Hematopoietic multipotent progenitor cell treated with erythropoietin and hydrocortisone succinate and interleukin-3 and kit ligand, for 15 days (in vitro differentiated cells): Measurements from ENCODE around the gene CEBPZOS.
"Not testable (repeated sequence)": the region's sequence is repeated elsewhere in the genome, so short reads cannot be mapped to it uniquely, and the experiment has no call there.

Source experiments
- DNase-seq: peaks from one replicate; pipeline ENCODE4 v3.0.0-alpha.2; 2015; ENCODE audit warnings: low spot score

The CEBPZOS gene

DNA sequence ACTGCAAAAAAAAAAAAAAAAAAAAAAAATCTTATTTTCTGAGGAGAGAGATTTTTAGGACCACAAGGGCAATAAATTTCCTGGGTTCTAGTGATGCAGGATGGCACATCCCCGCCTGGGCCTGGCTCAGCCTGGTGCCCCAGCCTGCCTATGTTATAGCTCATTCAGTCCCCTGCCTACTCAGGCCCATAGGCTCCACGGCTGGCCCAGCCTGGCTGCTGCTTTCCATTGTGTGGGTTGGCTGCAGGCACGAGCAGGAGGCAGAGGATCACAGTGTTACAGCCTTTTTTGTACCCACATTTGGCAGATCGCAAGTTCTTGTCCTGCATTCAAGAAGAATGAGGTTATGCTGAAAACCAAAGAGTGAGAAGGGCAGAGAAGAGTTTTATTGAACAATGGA, 5.0 kb upstream of the CEBPZOS start:
- DNase-seq: no peak

DNA sequence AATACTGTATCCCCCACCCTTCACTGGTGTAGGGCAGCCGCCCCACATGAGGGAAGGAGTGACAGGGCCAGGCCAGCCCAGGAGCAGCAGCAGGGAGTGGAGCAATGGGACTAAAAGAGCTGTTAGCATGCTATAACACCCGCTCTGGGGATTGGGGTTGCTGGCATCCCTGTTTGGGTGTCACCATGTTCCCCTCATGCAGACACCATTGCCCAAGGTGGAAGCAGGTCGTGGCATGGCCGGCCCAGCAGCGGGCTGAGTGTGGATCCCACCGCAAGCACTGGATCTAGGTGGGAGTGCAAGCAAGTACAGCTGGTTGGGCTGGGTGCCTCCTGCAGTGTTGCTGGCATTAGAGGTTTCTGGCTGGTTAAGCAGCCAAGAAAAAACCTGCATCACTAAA, 4.5 kb upstream of the CEBPZOS start:
- DNase-seq: no peak

DNA sequence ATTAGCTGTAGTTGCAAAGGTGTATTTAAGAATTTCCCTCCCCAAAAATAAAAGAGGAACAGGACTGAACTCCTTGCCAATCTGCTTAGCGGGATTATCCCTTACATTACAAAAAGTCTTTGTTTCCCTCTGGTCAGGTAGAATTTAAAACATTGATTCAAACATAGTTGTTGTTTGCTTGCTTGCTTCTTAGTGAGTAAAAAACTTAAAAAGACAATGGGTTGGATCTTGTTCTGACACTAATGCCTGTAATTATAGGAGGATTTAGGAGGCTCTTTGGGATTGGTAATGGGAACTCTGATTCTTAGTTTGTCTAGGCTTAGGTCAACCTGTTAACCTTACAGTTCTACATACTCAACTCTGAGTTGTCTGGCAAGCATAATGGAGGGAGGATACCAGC, 3.7 kb upstream of the CEBPZOS start:
- DNase-seq: no peak

DNA sequence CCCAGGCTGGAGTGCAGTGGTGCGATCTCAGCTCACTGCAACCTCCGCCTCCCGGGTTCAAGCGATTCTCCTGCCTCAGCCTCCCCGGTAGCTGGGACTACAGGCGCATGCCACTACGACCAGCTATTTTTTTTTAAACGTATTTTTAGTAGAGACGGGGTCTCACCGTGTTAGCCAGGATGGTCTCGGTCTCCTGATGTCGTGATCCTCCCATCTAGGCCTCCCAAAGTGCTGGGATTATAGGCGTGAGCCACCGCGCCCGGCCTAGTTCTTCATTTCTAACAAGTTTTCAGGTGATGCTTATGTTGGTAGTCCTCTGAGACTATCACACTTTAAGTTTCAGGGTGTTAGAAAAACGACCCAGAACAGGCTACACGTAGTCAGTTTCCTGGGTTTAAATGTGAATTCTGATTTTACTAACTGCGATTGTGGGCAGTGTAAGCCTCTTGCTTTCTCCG, 405 bp upstream of the CEBPZOS start:
- not testable (repeated sequence) for DNase-seq

DNA sequence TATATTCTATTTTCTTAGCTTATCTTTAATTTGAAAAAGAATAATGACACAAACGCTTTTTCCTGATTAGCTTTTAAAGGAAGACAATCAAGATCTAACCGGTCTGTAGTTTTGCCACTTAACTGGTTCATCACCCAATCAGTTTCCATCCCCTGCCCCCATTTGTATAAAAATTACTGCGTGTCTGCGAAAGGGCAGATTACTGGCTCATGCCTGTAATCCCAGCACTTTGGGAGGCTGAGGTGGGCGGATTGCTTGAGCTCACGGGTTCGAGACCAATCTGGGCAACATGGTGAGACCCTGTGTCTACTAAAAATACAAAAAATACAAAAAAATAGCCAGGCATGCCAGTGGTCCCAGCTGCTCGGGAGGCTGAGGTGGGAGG, 2.4 kb downstream of the CEBPZOS start:
- no peak for DNase-seq

DNA sequence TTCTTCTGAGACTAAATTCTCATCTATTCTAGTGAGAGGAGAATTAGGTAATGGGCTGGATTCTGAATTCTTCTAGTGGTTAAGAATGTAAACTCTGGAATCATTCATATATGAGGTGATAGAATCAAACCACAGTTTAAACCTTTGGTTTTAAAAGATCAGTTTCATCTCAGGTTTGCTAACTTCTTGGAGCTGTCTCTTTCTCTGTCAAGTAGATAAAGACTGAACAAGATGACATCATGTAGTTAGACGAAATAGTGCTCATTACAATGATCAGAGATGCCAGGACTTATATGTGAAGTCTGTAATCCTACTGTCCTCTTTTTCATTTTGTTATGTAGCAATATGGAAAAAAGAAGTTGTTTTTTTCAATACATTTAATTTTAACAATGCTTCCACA, 4.9 kb downstream of the CEBPZOS start:
- no peak for DNase-seq

DNA sequence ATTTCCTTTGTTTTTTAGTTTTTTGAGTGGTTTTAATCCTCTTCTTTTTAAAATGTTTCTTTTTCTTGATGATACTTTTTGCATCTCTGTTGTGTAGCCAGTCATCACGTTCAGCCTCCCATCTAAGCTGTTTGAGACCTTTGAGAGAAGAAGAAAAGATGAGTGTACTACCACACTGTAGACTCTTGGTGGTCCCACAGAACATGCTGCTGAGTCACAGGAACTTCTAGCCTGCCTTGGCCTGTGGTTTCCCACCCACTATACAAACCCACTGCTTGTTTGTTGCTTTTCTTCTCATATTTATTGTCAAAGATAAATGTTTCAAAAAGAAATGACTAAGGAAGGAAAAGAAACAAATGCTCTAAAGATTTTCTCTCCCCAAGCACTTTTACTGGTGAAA, 5.5 kb downstream of the CEBPZOS start:
- DNase-seq: no peak

DNA sequence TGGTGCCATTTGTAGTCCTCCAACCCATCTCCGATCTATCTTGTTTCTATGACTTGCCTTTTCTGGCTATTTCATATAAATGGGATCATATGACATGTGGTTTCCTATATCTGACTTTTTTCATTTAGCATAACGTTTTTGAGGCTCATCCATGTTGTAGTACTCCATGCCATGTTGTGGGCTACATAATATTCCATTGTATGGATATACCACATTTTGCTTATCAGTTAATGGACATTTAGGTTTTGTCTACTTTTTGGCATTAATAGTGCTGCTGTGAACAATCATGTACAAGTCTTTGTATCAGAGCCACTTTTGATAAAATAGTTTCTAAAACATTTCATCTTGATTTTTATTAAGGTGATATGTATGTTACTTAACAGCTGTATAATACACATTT, 7.4 kb downstream of the CEBPZOS start:
- no peak for DNase-seq

DNA sequence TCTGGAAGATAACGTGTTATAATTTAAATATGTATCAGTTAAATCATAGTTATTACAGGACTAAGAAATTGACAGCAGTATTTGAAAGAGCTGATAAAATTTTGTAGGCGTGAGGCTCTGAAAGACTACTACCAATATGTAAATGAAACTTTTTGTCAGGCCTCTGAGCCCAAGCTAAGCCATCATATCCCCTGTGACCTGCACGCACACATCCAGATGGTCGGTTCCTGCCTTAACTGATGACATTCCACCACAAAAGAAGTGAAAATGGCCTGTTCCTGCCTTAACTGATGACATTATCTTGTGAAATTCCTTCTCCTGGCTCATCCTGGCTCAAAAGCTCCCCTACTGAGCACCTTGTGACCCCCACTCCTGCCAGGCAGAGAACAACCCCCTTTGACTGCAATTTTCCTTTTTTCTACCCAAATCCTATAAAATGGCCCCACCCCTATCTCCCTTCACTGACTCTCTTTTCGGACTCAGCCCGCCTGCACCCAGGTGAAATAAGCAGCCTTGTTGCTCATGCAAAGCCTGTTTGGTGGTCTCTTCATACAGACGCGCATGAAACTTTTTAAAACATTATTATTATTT, 8.9 kb downstream of the CEBPZOS start:
- not testable (repeated sequence) for DNase-seq

DNA sequence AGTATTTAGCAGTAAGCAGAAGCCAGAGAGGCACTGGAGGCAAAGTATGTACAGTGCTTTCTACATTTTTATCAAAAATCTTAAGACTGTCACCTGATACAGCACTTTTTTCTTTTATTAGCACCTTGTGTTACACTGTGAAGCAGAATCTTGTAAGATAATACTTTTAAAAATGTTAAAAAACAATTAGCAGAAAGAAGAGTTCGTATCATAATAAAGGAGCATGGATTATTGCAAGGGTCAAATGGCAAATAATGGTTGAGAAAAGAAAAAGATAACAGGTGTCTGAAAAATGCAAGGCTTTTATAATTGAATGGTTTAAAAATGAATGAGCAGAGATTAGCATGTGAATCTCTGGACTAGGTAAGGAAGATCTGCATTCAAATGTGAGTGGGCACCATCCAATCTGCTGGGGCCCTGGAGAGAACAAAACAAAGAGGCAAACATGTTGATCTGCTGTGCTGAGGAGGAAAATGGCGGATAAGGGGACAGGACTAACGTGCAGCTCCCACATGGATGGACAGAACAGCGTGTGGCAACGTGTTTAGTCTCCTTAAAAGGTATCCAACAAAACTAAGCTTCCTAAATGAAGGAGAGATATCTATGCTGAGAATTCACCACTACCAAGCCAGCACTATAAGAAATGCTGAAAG, 9.5 kb downstream of the CEBPZOS start:
- DNase-seq: no peak

DNA sequence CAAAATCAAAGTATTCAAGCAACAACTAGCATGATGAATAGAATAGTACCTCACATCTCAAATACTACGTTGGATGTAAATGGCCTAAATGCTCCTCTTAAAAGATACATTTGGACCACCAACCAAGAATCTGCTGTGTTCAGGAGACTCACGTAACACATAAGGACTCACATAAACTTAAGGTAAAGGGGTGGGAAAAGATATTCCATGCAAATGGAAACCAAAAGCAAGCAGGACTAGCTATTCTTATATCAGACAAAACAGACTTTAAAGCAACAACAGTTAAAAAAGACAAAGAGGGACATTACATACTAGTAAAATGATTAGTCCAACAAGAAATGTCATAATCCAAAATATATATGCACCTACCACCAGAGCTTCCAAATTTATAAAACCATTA, 10.5 kb downstream of the CEBPZOS start:
- not testable (repeated sequence) for DNase-seq

DNA sequence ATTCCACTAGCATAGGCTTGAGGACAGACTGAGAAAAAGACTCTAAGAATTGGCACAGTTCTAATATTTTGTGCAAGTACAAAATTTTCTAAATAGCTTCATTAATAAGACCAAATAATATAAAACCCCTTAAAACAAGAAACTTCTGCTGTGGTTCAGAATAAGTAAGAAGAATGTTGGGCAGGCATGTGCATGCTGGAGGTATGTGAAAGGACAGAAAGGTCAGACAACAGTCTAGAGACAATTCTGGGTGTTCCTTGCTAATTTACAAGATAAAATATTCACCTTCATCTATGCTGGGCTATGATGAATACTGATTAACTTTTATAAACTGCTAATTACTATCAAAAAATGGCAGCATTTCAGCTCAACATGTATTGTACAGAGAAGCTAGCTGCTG, 14.9 kb downstream of the CEBPZOS start:
- no peak for DNase-seq

DNA sequence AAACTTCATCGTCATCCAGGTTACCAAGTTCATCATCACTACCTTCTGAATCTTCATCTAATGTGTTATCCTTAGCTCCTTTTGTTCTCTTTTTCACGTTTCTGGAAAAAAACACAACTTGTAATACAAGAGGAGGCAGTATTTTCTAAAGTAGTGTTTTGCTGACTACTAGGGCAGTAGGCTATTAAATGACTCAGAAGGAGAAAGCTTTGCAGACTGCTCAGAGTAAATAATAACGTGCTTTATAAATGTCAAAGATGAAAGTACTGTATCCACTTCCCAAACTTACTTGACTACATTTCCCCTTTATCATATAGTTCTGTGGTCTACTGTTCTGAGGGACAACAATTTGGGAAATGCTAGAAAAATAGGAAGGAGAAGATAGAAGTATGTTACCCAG, 15.6 kb downstream of the CEBPZOS start:
- no peak for DNase-seq

DNA sequence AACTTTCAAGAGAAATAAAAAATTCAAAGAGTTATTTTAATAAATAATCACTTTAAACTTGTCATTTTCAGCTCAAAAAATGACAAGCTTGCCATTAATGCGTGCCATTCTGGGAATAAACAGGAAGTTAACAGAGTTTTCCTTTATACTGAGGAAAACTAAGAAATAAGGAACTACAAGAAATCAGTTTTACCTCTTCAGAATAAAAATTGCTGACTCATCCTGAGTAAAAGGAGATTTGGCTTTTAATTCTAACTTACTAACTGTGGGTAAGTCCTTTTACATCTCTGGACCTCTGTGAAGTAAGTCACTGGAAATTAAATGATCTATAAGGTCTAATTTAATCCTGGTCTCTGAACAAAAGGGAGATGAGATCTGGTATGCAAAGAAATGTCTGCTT, 19.0 kb downstream of the CEBPZOS start:
- DNase-seq: no peak

DNA sequence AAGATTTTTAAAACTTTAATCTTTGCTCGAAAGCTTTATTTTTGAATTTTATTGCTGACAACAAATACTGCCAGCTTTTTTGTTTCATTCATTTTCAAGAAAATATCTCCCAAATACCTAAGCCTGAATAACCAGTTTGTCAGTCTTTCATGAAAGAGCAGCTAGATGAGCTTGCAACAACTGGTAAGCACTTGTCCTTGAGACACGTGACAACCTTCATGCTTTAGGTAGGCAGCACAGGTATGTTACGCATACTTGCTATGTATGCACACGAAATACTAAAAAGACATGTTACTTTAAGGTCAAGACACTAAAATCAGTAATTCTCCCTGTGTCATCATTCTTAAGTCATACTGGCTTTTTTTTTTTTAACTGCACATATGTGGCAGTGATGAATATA, 22.8 kb downstream of the CEBPZOS start:
- no peak for DNase-seq

DNA sequence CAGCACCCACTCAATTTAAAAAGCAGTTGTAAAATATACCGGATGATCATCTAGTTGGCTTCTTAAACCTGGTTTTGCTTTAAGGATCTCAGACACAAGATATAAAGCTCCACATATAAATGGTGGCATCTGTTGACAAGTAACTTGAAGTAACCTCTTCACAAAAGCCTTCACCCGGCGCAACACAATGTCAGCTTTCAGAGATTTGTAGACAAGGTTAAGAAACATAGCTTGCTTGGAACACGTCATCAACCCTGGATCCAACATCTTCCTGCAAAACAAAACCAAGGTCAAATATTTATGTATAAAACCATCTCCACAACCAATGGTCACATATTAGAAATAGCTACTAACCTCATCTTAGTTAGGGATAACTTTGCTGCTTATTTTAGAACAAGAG, 26.8 kb downstream of the CEBPZOS start:
- no peak for DNase-seq

DNA sequence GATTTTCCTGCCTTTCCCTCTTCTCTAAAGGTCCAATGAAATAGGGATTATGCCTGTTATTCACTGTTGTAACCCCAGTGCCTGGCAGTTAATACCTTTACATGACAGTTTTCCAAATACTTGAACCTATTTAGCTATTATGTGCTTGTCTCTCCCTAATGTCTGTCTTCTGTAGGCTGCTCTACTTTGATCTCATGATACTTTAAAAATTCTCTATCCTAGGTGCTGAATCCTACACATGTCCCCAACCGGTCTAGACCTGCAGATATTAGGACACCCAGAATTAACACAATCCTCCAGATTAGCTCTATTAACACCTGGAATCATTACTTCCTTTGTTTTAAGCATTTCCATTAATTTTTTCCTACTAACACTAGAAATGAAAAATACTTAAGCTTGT, 27.8 kb downstream of the CEBPZOS start:
- DNase-seq: no peak

DNA sequence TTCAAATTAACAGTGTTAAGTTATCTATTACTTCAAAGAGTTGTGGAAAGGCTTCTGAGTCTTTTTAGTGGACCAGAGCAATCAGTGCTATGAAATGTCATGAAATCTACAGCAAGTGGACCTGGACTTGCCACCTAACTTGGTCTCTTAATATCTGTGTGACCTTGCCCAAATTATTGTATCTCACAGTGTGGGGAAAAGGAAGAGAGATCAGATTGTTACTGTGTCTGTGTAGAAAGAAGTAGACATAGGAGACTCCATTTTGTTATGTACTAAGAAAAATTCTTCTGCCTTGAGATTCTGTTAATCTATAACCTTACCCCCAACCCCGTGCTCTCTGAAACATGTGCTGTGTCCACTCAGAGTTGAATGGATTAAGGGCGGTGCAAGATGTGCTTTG, 28.8 kb downstream of the CEBPZOS start:
- not testable (repeated sequence) for DNase-seq

DNA sequence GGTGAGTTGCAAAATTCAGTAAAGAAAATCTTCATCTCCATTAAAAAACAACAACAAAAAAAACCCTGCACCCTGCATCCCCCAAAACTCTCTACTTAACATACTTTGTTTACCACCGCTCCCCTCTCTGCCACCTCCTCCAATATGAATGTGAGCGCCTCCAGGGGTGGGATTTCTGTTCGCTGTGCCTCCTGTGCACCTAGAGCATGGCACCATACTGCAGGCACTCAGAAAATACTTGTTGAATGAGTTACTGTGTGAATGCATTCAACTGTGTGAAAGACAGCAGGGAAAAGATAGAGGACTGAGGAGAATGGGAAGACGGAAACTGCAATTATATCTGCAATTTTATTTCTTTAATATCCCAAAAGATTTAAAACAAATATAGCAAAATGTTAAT, 30.6 kb downstream of the CEBPZOS start:
- no peak for DNase-seq

DNA sequence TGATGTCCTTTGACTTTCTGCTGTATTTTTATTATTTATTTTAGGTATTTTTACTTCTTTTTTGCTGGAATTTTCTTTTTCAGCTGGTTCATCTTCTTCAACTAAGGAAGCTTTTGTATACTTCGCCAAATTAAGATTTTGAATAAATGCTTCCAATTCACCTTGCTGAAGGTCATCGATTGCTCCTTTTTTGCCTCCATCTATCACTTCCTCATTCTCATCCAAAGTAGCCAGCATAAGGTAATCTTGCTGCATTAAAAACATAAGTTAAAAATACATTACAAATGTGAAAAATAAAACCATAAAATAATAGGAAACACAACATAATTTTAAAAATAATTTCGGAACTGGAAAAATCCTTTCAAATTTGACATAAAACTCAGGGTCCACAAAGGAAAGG, 32.5 kb downstream of the CEBPZOS start:
- DNase-seq: no peak

DNA sequence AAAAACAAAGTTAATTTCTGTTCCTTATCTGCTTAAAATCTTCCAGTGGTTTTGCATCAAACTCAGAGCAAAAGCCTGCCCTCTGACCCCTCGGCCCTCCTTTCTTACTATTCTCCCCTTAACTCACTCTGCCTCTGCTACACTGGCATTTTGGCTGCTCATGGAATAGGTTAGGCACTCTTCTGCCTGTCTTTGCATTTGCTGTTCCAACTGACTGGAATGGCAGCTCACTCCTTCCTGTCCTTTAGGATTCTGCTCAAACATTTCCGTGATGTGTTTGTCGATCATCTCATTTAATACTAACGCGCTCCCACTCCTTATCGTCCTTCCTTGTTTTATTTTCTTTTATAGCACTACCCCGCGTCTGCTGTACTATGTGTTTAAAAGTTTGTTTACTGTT, 34.3 kb downstream of the CEBPZOS start:
- no peak for DNase-seq

DNA sequence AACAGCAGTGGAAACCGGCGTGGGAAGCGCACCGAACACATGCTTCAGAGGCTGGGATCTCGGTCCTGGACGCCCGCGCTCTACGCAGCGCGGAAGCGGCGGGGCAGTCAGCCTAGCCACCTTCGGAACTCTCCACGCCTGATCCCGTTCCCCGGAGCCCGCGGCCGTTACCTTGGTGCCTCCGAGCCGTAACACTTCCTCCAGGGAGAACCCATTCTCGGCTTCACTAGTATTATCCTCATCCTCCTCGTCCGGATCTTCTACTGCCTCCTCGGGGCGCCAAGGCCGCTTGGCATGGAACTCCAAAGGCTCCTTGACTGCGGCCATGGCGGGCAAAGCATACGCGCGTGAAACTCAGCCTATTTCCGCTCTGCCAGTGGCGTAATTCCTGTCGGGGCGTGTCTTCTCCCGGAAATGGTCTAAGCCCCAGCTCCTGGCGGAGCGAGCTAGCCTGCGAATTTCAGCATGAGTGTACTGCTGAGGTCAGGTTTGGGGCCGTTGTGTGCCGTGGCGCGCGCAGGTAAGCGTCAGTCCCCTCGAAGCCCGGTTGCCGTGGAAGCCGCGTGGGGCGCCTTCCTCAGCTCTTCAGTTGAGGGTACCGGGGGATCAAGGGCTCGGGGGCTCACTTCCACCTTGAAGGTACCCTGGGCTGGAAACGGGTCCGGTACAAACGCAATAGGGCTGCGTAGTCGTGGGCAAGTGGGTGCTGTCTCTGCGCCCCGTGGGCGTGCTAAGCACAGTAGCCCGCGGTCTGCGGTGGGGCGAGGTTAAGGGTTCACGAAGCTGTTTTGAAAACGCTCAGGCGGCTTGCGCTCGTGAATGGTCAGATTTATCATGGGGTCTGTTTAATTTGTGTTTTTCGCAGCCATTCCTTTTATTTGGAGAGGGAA, 35.2 kb downstream of the CEBPZOS start, which contains the start of the genes CEBPZ and NDUFAF7:
TSS of gene CEBPZ (minus strand) at position 356 of the 890 bp plus-strand sequence. CDS start at position 327, 29 bp downstream.
TSS of gene NDUFAF7 (plus strand) at position 418 of the 890 bp plus-strand sequence. CDS start at position 466, 48 bp downstream.
- DNase-seq: peak; percentile 84
